Heart left ventricle (tissue), 16 donors: ENCODE results near the gene STRIP1. TPM values are rescaled to one million over a fixed set of nuclear protein-coding genes. Genes with fewer than 3 reads are reported as not detected.
A peak's percentile ranks its signal among the peaks of the same experiment; 100 is the strongest.

ENCODE experiments used
- ATAC-seq, 4 donors: fragments of 200-7000 bp; cut with Tn5 transposase; one replicate each; pipeline ENCODE4 v1.9.1; 2020 to 2022; ENCODE audit warnings: moderate library complexity in 4 of 4, mild to moderate bottlenecking in 3 of 4, moderate number of reproducible peaks in 1 of 4
- DNase-seq, 5 donors: peaks; one replicate each; pipeline ENCODE4 v3.0.0-alpha.2; 2020
- H3K27ac ChIP-seq, 12 donors: fragments of 200-600 bp; sonication (generic) in 4 of 12; one replicate each; pipeline versions ENCODE4 v1.5.0 to v1.8.0; 2016 to 2022; ENCODE audit warnings: mild to moderate bottlenecking in 2 of 12
- H3K27me3 ChIP-seq, 9 donors: fragments of 200-600 bp; sonication (generic) in 2 of 9; one replicate each; pipeline versions ENCODE4 v1.5.1 to v1.8.0; 2016 to 2022; ENCODE audit warnings: mild to moderate bottlenecking in 3 of 9
- H3K36me3 ChIP-seq, 9 donors: fragments of 200-600 bp; sonication (generic) in 2 of 9; one replicate each; pipeline versions ENCODE4 v1.5.0 to v1.8.0; 2018 to 2022; ENCODE audit warnings: mild to moderate bottlenecking in 2 of 9
- H3K4me1 ChIP-seq, 12 donors: fragments of 200-600 bp; sonication (generic) in 4 of 12; one replicate each; pipeline versions ENCODE4 v1.5.0 to v1.8.0; 2016 to 2022; ENCODE audit warnings: mild to moderate bottlenecking in 3 of 12
- H3K4me3 ChIP-seq, 12 donors: fragments of 200-600 bp; sonication (generic) in 4 of 12; one replicate each; pipeline versions ENCODE4 v1.5.0 to v1.8.0; 2017 to 2022; ENCODE audit warnings: mild to moderate bottlenecking in 9 of 12, moderate library complexity in 4 of 12
- H3K9me3 ChIP-seq, 12 donors: fragments of 200-600 bp; sonication (generic) in 4 of 12; one replicate each; pipeline versions ENCODE4 v1.5.0 to v1.8.0; 2016 to 2022; ENCODE audit warnings: mild to moderate bottlenecking in 1 of 12
- CTCF ChIP-seq, 12 donors: fragments of 200-600 bp; sonication (generic) in 4 of 12; IDR thresholded peaks; one replicate each; pipeline versions ENCODE4 v1.5.0 to v1.8.0; 2018 to 2022; ENCODE audit warnings: antibody characterized with exemption in 12 of 12, mild to moderate bottlenecking in 5 of 12
- POLR2A ChIP-seq, 2 donors: fragments of 450-650 bp; IDR thresholded peaks; one replicate each; pipeline ENCODE4 v1.6.1; 2017; ENCODE audit warnings: antibody characterized with exemption in 2 of 2, mild to moderate bottlenecking in 2 of 2, moderate library complexity in 2 of 2
- WGBS, 4 donors: extraction: QIAGEN DNeasy Blood & Tissue Kit in 2 of 4; methylation state at CpG; one replicate each; pipeline versions ENCODE4 v1.1.5 to v1.1.7; 2013 to 2018; 5-methylcytosine and 5-hydroxymethylcytosine counted together
- intact Hi-C, 10 donors: fragments of 100-400 bp; cut with DNase I; formaldehyde crosslinking; loops; one replicate each; pipeline versions ENCODE4 v1.11.1 to v1.14.2; 2022
- polyA plus RNA-seq, 2 donors: library from polyadenylated mRNA; stranded (reverse); fragments of 200-250 nt; gene quantifications; one replicate each; pipeline ENCODE4 v1.2.3, GENCODE V29; 2013
- total RNA-seq, 9 donors: library from RNA; depleted of rRNA in 2 of 9; stranded (reverse); fragments of >200 nt in 2 of 9; fragmentation: NEBNext Ultra II Directional in 3 of 9; extraction: Animal tissue kit (Norgen Biotek cat#: 25700) in 3 of 9; gene quantifications; one replicate each; pipeline versions ENCODE4 v1.1.0 to v1.2.4, GENCODE V29; 2016 to 2023
- donor health status: ischemic (EF 13 %, LVEDD 7.1; RV severe dilation, severe dysfunction).
- donor health status: healthy with polysubstance abuse.
- donor health status: DM: no; HTN: yes; CAD: no.
- donor health status: DM: no; HTN: no; CAD: no.
- donor health status: ischemic (EF 25% LVEDD 6.9; RV normal size, moderate dysfunction).
- donor health status: ischemic (EF 25% LVEDD 5.7; RV mildly dilated, moderate dysfunction).
- donor health status: healthy.
- donor health status: DM: yes; HTN: yes; CAD: no.
- donor health status: ischemic (EF 35%, LVEDD 5.7; RV mildly dilated, moderate dysfunction).
- donor health status: nonischemic (EF 11% LVEDD 7.7; RV severe dilation, severe dysfunction).
- donor health status: DM: yes; HTN: yes; CAD: no.
- donor health status: PGD.
- donor health status: ischemic (EF 29% LVEDD 5.4; RV normal size, mild dysfunction).
- donor health status: nonischemic (EF 23%, LVEDD 6.1; RV moderate dilation, normal function).

Gene STRIP1
- total and polyA plus RNA-seq, 11 donors: 7.8 to 22.8 (median 19.0) TPM

GRCh38 chr1:110008971-110009565 lies 25.4 kb upstream of the STRIP1 start:
- no peak for ATAC-seq
- intact Hi-C loops: loop anchor here in 1 of 10 donors (5.0 kb wide), 1 partner anchor 462 kb away; the partner anchor contains the start of gene GNAI3
- peaks cover 0 to 57% (median 52%) of the 10 kb centered on the region in 9 donors for H3K36me3 ChIP-seq
- H3K9me3 ChIP-seq: no peaks in the 10 kb centered on the region
- no peak overlapping the region for H3K4me3 ChIP-seq
- H3K27me3 ChIP-seq: no peaks in the 10 kb centered on the region
- 87 to 89% (median 88%) methylated on average over 7 of the region's 7 CpGs for WGBS, 4 donors
- TF ChIP-seq CTCF (IDR thresholded peaks at IDR 0.05): no peak
- H3K27ac ChIP-seq: no peak overlapping the region
- H3K4me1 ChIP-seq: peaks cover 0 to 48% (median 33%) of the 10 kb centered on the region in 12 donors
- no peak for DNase-seq

GRCh38 chr1:110011527-110012041 lies 22.8 kb upstream of the STRIP1 start:
- intact Hi-C loops: no loop called here
- H3K27me3 ChIP-seq: no peaks in the 10 kb centered on the region
- peaks cover 0 to 82% (median 77%) of the 10 kb centered on the region in 9 donors for H3K36me3 ChIP-seq
- H3K27ac ChIP-seq: no peak overlapping the region
- TF ChIP-seq CTCF (IDR thresholded peaks at IDR 0.05): peak in 10 of 12 donors; percentile 28 to 61 (median 42)
- TF ChIP-seq POLR2A (IDR thresholded peaks at IDR 0.05): no peak
- ATAC-seq: peak; percentile 61 to 70 (median 62)
- H3K4me3 ChIP-seq: no peak overlapping the region
- H3K4me1 ChIP-seq: peaks cover 0 to 23% (median 9%) of the 10 kb centered on the region in 12 donors
- no peaks in the 10 kb centered on the region for H3K9me3 ChIP-seq
- peak in 1 of 5 donors; percentile 20 for DNase-seq
- 42 to 56% (median 52%) methylated on average over 2 of the region's 2 CpGs for WGBS, 4 donors

DNA sequence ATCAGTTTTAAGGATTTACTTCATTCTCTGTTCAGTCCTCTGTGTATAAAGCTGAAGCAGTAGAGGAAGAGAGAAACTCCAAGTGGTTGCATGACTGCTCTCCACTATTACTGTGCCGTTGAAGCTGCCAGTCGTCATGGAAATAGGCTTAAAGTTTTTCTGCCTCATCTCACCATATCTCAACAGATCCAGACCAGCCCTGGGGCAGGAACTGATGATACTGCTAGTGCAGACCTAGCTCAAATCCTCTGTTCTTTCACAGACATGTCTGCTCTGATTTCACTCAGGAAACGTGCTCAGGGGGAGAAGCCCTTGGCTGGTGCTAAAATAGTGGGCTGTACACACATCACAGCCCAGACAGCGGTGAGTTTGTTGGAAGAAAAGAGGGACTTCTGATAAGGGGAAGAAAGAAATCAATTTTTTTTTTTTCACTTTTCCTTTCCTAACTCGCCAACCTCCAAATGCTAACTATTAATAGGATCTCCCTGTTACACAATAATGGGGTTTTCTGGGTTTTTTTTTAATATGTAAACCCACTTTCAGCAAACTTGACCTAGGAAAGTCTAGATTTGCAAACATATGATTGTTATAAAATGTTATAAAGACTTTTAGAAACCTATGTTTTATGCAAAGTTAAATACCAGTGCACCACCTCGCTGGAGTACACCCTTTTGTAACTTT lies 22.2 kb upstream of the STRIP1 start:
- no peaks in the 10 kb centered on the region for H3K27me3 ChIP-seq
- H3K27ac ChIP-seq: no peak overlapping the region
- H3K9me3 ChIP-seq: no peaks in the 10 kb centered on the region
- H3K4me1 ChIP-seq: peaks cover 0 to 16% (median 3%) of the 10 kb centered on the region in 12 donors
- WGBS, 4 donors: 80 to 86% (median 84%) methylated on average over 6 of the region's 6 CpGs
- DNase-seq: no peak
- TF ChIP-seq POLR2A (IDR thresholded peaks at IDR 0.05) (no peak), CTCF (IDR thresholded peaks at IDR 0.05) (no peak)
- ATAC-seq: no peak
- peaks cover 0 to 89% (median 84%) of the 10 kb centered on the region in 9 donors for H3K36me3 ChIP-seq
- no peak overlapping the region for H3K4me3 ChIP-seq
- intact Hi-C loops: no loop called here

- no peak for ATAC-seq
- no peaks in the 10 kb centered on the region for H3K9me3 ChIP-seq
- intact Hi-C loops: no loop called here
Measured at GRCh38 chr1:110017792-110018191, 16.6 kb upstream of the STRIP1 start.

More at GRCh38 chr1:110017792-110018191, 16.6 kb upstream of the STRIP1 start:
- H3K4me1 ChIP-seq: no peaks in the 10 kb centered on the region
- peaks cover 0 to 100% (median 100%) of the 10 kb centered on the region in 9 donors for H3K36me3 ChIP-seq
- 93 to 97% (median 95%) methylated on average over 3 of the region's 3 CpGs for WGBS, 4 donors
- no peak overlapping the region for H3K4me3 ChIP-seq
- DNase-seq: no peak
- H3K27ac ChIP-seq: no peak overlapping the region
- no peaks in the 10 kb centered on the region for H3K27me3 ChIP-seq
- no peak for TF ChIP-seq CTCF (IDR thresholded peaks at IDR 0.05)
- no peak for TF ChIP-seq POLR2A (IDR thresholded peaks at IDR 0.05)
